Measurements from ENCODE around the gene STRIP2.
"Not testable (repeated sequence)": the region's sequence is repeated elsewhere in the genome, so short reads cannot be mapped to it uniquely, and the experiment has no call there.

STRIP2 gene

DNA sequence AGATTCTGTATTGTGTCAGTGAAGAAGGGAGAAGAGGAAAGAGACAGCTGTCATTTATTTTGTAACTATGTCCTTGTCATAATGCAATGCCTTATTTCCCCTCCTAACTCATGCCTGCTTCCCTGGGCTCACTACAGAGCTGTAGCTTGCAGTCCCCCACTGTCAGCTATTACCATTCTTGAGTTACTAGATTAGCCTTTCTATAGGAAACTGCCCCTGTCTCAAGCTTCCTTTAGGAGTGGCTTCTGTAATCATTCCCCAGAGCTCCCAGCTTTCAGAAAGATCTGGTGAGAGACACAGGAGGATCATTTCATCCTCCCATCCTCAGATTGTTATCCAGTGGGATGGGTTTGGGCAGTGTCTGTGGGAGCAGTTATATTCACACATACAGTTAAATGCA, 35.7 kb downstream of the STRIP2 start:
- H3K4me3 ChIP-seq (ENCODE audit: low read depth, low read length), result no peak overlapping the region
- no peak for DNase-seq (ENCODE audit: low read depth)
- no peak for TF ChIP-seq CTCF (IDR thresholded peaks at IDR 0.05; ENCODE audit: low read depth, low read length, missing control alignments)
- in situ Hi-C loops (cut with HindIII; ENCODE audit: low sequenced_read_pairs), result no loop called here

- no peak for DNase-seq (ENCODE audit: low read depth)
- in situ Hi-C loops (cut with HindIII; ENCODE audit: low sequenced_read_pairs), result no loop called here
- H3K4me3 ChIP-seq (ENCODE audit: low read depth, low read length), result no peak overlapping the region
- no peak for TF ChIP-seq CTCF (IDR thresholded peaks at IDR 0.05; ENCODE audit: low read depth, low read length, missing control alignments)
These were observed 36.2 kb downstream of the STRIP2 start for GRCh38 chr7:129470411-129470810.

GRCh38 chr7:129471402-129471827, 37.2 kb downstream of the STRIP2 start:
- in situ Hi-C loops (cut with HindIII; ENCODE audit: low sequenced_read_pairs), result no loop called here
- TF ChIP-seq CTCF (IDR thresholded peaks at IDR 0.05; ENCODE audit: low read depth, low read length, missing control alignments), result no peak
- no peak overlapping the region for H3K4me3 ChIP-seq (ENCODE audit: low read depth, low read length)
- DNase-seq (ENCODE audit: low read depth), result no peak

GRCh38 chr7:129475931-129476330, 41.7 kb downstream of the STRIP2 start:
- H3K4me3 ChIP-seq (ENCODE audit: low read depth, low read length); in situ Hi-C loops (cut with HindIII; ENCODE audit: low sequenced_read_pairs); DNase-seq (ENCODE audit: low read depth): not testable (repeated sequence)

DNA sequence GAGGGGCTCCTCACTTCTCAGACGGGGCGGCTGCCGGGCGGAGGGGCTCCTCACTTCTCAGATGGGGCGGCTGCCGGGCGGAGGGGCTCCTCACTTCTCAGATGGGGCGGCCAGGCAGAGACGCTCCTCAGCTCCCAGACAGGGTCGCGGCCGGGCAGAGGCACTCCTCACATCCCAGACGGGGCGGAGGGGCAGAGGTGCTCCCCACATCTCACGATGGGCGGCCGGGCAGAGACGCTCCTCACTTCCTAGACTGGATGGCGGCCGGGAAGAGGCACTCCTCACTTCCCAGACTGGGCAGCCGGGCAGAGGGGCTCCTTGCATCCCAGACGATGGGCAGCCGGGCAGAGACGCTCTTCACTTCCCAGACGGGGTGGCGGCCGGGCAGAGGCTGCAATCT, 42.2 kb downstream of the STRIP2 start:
- H3K4me3 ChIP-seq (ENCODE audit: low read depth, low read length); DNase-seq (ENCODE audit: low read depth); in situ Hi-C loops (cut with HindIII; ENCODE audit: low sequenced_read_pairs): not testable (repeated sequence)

- H3K4me3 ChIP-seq (ENCODE audit: low read depth, low read length), result no peak overlapping the region
- in situ Hi-C loops (cut with HindIII; ENCODE audit: low sequenced_read_pairs), result no loop called here
- DNase-seq (ENCODE audit: low read depth), result no peak
- TF ChIP-seq CTCF (IDR thresholded peaks at IDR 0.05; ENCODE audit: low read depth, low read length, missing control alignments), result no peak
These were observed 45.6 kb downstream of the STRIP2 start for GRCh38 chr7:129479831-129480230.

DNA sequence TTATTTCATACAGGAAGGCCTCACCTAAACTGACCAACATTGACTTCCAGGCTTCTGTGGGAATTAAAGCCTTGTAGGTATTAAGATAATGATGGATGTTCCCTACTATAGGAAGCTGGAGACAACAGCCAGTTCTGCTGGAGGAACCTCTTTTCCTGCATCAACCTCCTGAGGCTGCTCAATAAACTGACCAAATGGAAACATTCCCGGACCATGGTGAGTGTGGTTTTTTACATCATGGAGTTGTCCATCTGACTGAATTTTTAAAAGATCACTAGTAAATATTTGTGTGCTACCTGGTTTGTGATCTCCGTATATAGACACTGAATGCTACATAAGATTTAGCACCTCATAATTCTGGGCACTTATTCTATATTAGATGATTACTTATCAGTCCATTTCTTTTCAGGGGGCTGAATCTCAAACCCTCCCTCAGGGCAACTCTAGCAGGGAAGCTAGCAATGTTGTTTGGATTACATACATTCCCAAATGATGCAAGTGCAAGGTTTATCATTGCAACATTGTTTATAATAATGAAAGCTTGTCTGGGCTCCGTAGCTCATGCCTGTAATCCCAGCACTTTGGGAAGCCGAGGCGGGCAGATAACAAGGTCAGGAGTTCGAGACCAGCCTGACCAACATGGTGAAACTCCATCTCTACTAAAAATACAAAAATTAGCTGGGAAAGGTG, 46.6 kb downstream of the STRIP2 start:
- in situ Hi-C loops (cut with HindIII; ENCODE audit: low sequenced_read_pairs), result no loop called here
- no peak overlapping the region for H3K4me3 ChIP-seq (ENCODE audit: low read depth, low read length)
- TF ChIP-seq CTCF (IDR thresholded peaks at IDR 0.05; ENCODE audit: low read depth, low read length, missing control alignments), result no peak
- no peak for DNase-seq (ENCODE audit: low read depth)

DNA sequence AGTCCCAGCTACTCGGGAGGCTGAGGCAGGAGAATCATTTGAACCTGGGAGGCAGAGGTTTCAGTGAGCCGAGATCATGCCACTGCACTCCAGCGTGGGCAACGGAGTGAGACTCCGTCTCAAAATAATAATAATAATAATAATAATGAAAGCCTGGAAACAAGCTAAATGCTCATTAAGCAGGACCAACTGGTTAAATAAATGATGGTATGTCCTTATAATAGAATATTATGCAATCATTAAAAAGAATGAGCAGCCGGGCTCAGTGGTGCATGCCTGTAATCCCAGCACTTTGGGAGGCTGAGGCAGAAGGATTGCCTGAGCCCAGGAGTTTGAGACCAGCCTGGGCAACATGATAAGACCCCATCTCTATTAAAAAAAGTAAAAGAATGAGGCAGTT, 47.1 kb downstream of the STRIP2 start:
- in situ Hi-C loops (cut with HindIII; ENCODE audit: low sequenced_read_pairs); H3K4me3 ChIP-seq (ENCODE audit: low read depth, low read length); DNase-seq (ENCODE audit: low read depth): not testable (repeated sequence)

All from astrocyte of the cerebellum (primary cell).